IMR-90 (cell line): ENCODE measurements around the gene MTA1. TPM values are rescaled to one million over a fixed set of nuclear protein-coding genes. Genes with fewer than 3 reads are reported as not detected.

ENCODE experiments used
- ATAC-seq: fragments of 200-7000 bp; cut with Tn5 transposase; 2 replicates; pipeline ENCODE4 v1.9.1; 2020; ENCODE audit warnings: low read depth, mild to moderate bottlenecking, moderate library complexity
- BruUV-seq: library from RNA; stranded (reverse); fragments of 400-500 nt; replicated peaks from 2 replicates; lab custom pipeline; 2021; lab: Mats Ljungman, UMichigan
- CTCF ChIA-PET: fragments of 300-600 bp; formaldehyde crosslinking; extraction: SDS; loops from one replicate; lab custom pipeline; 2021; ENCODE audit warnings: antibody characterized with exemption; lab: Yijun Ruan, JAX
- POLR2A ChIA-PET: fragments of 300-600 bp; sonication (Branson Sonifier 250); formaldehyde crosslinking; loops from one replicate; lab custom pipeline; 2022; ENCODE audit warnings: antibody characterized with exemption; ENCODE audit not compliant: unreplicated experiment; lab: Charles Lee
- DNase-seq: peaks from one replicate; pipeline ENCODE4 v3.0.0; 2013
- H2AFZ ChIP-seq: replicated peaks from 2 replicates; pipeline ENCODE3; 2013; ENCODE audit warnings: low read length, mild to moderate bottlenecking; ENCODE audit not compliant: poor library complexity
- H2AK5ac ChIP-seq: 2 replicates; pipeline ENCODE4 v1.6.1; 2013; ENCODE audit warnings: low read depth, low read length, inconsistent platforms
- H2AK9ac ChIP-seq: replicated peaks from 2 replicates; pipeline ENCODE3; 2013; ENCODE audit warnings: mild to moderate bottlenecking, low read depth, low read length, moderate library complexity; ENCODE audit not compliant: poor library complexity
- H2BK120ac ChIP-seq: 2 replicates; pipeline ENCODE4 v1.6.1; 2013; ENCODE audit warnings: low read depth, low read length, inconsistent platforms
- H2BK15ac ChIP-seq: 3 replicates; pipeline ENCODE4 v1.6.1; 2013; ENCODE audit warnings: low read depth, low read length, inconsistent platforms
- H2BK20ac ChIP-seq: 2 replicates; pipeline ENCODE4 v1.6.1; 2013; ENCODE audit warnings: low read depth, mild to moderate bottlenecking, inconsistent platforms, low read length, moderate library complexity
- H2BK5ac ChIP-seq: 2 replicates; pipeline ENCODE4 v1.6.1; 2013; ENCODE audit warnings: mild to moderate bottlenecking, low read depth, low read length, inconsistent platforms; ENCODE audit not compliant: poor library complexity, severe bottlenecking
- H3K14ac ChIP-seq: replicated peaks from 2 replicates; pipeline ENCODE4 v1.6.1; 2013; ENCODE audit warnings: low read depth, low read length, inconsistent platforms
- H3K18ac ChIP-seq: 2 replicates; pipeline ENCODE4 v1.6.1; 2013; ENCODE audit warnings: low read depth, low read length, control low read depth
- H3K23ac ChIP-seq: 2 replicates; pipeline ENCODE4 v1.6.1; 2013; ENCODE audit warnings: low read depth, low read length, inconsistent platforms
- H3K27ac ChIP-seq: 2 replicates; pipeline ENCODE4 v1.5.1; 2013; ENCODE audit warnings: mild to moderate bottlenecking, control low read depth, low read length; ENCODE audit not compliant: insufficient read depth
- H3K27me3 ChIP-seq: 2 replicates; pipeline ENCODE4 v1.6.1; 2013; ENCODE audit warnings: low read length; ENCODE audit not compliant: control insufficient read depth, insufficient read depth
- H3K36me3 ChIP-seq: 2 replicates; pipeline ENCODE4 v1.6.1; 2013; ENCODE audit warnings: low read length, mixed read lengths; ENCODE audit not compliant: control insufficient read depth, insufficient read depth
- H3K4ac ChIP-seq: 2 replicates; pipeline ENCODE4 v1.6.1; 2013; ENCODE audit warnings: low read depth, low read length, inconsistent platforms
- H3K4me1 ChIP-seq: 2 replicates; pipeline ENCODE4 v1.6.1; 2013; ENCODE audit warnings: low read length, mixed read lengths; ENCODE audit not compliant: control insufficient read depth, insufficient read depth
- H3K4me2 ChIP-seq: 2 replicates; pipeline ENCODE4 v1.6.1; 2013; ENCODE audit warnings: low read depth, mild to moderate bottlenecking, control low read depth, low read length, moderate library complexity
- H3K4me3 ChIP-seq: 2 replicates; pipeline ENCODE4 v1.5.1; 2013; ENCODE audit warnings: low read depth, mild to moderate bottlenecking, control low read depth, low read length, moderate library complexity; ENCODE audit not compliant: insufficient read depth
- H3K56ac ChIP-seq: 2 replicates; pipeline ENCODE4 v1.6.1; 2013; ENCODE audit warnings: low read length, inconsistent platforms; ENCODE audit not compliant: insufficient read depth; ENCODE audit errors: extremely low read depth
- H3K79me1 ChIP-seq, 2 experiments: 2 replicates each; pipeline ENCODE4 v1.6.1; 2013; ENCODE audit warnings: low read length in 2 of 2, inconsistent platforms in 1 of 2, low read depth in 1 of 2
- H3K9ac ChIP-seq: 2 replicates; pipeline ENCODE4 v1.6.1; 2013; ENCODE audit warnings: low read depth, low read length, control low read depth
- H3K9me1 ChIP-seq: 2 replicates; pipeline ENCODE4 v1.6.1; 2013; ENCODE audit warnings: low read length, inconsistent platforms; ENCODE audit not compliant: insufficient read depth
- H3K9me3 ChIP-seq: 2 replicates; pipeline ENCODE4 v1.6.1; 2013; ENCODE audit warnings: low read length; ENCODE audit not compliant: control insufficient read depth, insufficient read depth
- H4K20me1 ChIP-seq: 2 replicates; pipeline ENCODE4 v1.6.1; 2013; ENCODE audit warnings: low read length, inconsistent platforms; ENCODE audit not compliant: insufficient read depth
- H4K5ac ChIP-seq: 2 replicates; pipeline ENCODE4 v1.6.1; 2013; ENCODE audit warnings: mild to moderate bottlenecking, low read depth, low read length, control low read depth
- H4K8ac ChIP-seq, 2 experiments: 2 replicates each; pipeline ENCODE4 v1.6.1; 2013; ENCODE audit warnings: low read depth in 2 of 2, low read length in 2 of 2, control low read depth in 1 of 2, inconsistent platforms in 1 of 2
- H4K91ac ChIP-seq: 2 replicates; pipeline ENCODE4 v1.6.1; 2013; ENCODE audit warnings: low read depth, low read length, inconsistent platforms; ENCODE audit not compliant: insufficient read depth
- CEBPB ChIP-seq: IDR thresholded peaks from 2 replicates; pipeline ENCODE4 v1.6.1; 2012; ENCODE audit warnings: low read depth, low read length, improper control_type of control experiment
- ELK1 ChIP-seq: fragments of 150-350 bp; IDR thresholded peaks from 2 replicates; pipeline ENCODE4 v1.6.1; 2016; ENCODE audit warnings: low read depth, mild to moderate bottlenecking, low read length, moderate library complexity, borderline replicate concordance
- FOS ChIP-seq: fragments of 150-350 bp; IDR thresholded peaks from 2 replicates; pipeline ENCODE4 v1.6.1; 2016; ENCODE audit warnings: low read depth, low read length
- MAFK ChIP-seq: IDR thresholded peaks from 2 replicates; pipeline ENCODE4 v1.6.1; 2012; ENCODE audit warnings: low read depth, low read length, improper control_type of control experiment
- MXI1 ChIP-seq: IDR thresholded peaks from 2 replicates; pipeline ENCODE4 v1.6.1; 2012; ENCODE audit warnings: low read depth, mild to moderate bottlenecking, low read length, moderate library complexity, borderline replicate concordance
- NFE2L2 ChIP-seq: fragments of 150-350 bp; IDR thresholded peaks from 2 replicates; pipeline ENCODE4 v1.6.1; 2016; ENCODE audit warnings: low read depth, mild to moderate bottlenecking, low read length
- POLR2A ChIP-seq: IDR thresholded peaks from 2 replicates; pipeline ENCODE4 v1.6.1; 2012; ENCODE audit warnings: mild to moderate bottlenecking, low read depth, low read length
- RCOR1 ChIP-seq: IDR thresholded peaks from 2 replicates; pipeline ENCODE4 v1.6.1; 2012; ENCODE audit warnings: mild to moderate bottlenecking, low read length, improper control_type of control experiment; ENCODE audit not compliant: insufficient replicate concordance
- RFX5 ChIP-seq: IDR thresholded peaks from 2 replicates; pipeline ENCODE4 v1.8.0; 2012; ENCODE audit warnings: low read depth, mild to moderate bottlenecking, low read length, moderate library complexity
- SMC3 ChIP-seq: fragments of 150-350 bp; IDR thresholded peaks from 2 replicates; pipeline ENCODE4 v1.6.1; 2016; ENCODE audit warnings: low read depth, mild to moderate bottlenecking, antibody characterized with exemption, low read length, moderate library complexity
- WGBS, 2 experiments: methylation state at CpG; one replicate each; pipeline versions ENCODE4 v1.1.5 to v1.1.7; 2013; ENCODE audit warnings: missing lambda C conversion rate in 2 of 2; ENCODE audit not compliant: insufficient read length in 1 of 2; ENCODE audit errors: extremely low coverage in 2 of 2; 5-methylcytosine and 5-hydroxymethylcytosine counted together
- dilution Hi-C: fragments of 300-500 bp; cut with HindIII; formaldehyde crosslinking; loops from one replicate; pipeline ENCODE4 v1.14.3; 2018; ENCODE audit warnings: low sequenced_read_pairs; ENCODE audit not compliant: unreplicated experiment
- in situ Hi-C: fragments of 300-500 bp; cut with MboI; formaldehyde crosslinking; loops from 3 replicates; pipeline ENCODE4 v1.14.3; 2019; ENCODE audit warnings: low sequenced_read_pairs, inconsistent platforms, mixed read lengths
- intact Hi-C: fragments of 100-400 bp; cut with micrococcal nuclease; formaldehyde crosslinking; loops from 2 replicates; pipeline ENCODE4 v1.10.0; 2022
- polyA plus RNA-seq, 3 experiments: library from polyadenylated mRNA; depleted of rRNA; stranded (reverse); fragments of >200 nt; gene quantifications; 2 replicates each; pipeline ENCODE4 v1.2.3, GENCODE V29; 2012; ENCODE audit warnings: low replicate concordance in 1 of 3
- total RNA-seq: library from RNA; depleted of rRNA; stranded (reverse); fragments of >200 nt; gene quantifications from 2 replicates; pipeline ENCODE4 v1.2.3, GENCODE V29; 2012

Gene MTA1
- total and polyA plus RNA-seq, 2 of the 4 experiments (the other 2 are of a cell fraction), result 21.5 to 61.6 TPM

- H3K4me1 ChIP-seq, result peaks cover 15% of the 10 kb centered on the region
- ATAC-seq (no peak), DNase-seq (no peak)
- no peak overlapping the region for H3K27ac ChIP-seq
- no peak overlapping the region for H2AFZ ChIP-seq
- H3K56ac ChIP-seq, result no peak overlapping the region
- H3K36me3 ChIP-seq, result no peaks in the 10 kb centered on the region
- 81% methylated on average over 6 of the region's 16 CpGs; no CpG with 5 or more reads in 1 of the 2 experiments for WGBS, 2 experiments
- BruUV-seq, result no TSS peak
- no peak overlapping the region for H3K4ac ChIP-seq
- peaks cover 6% of the 10 kb centered on the region for H3K9me1 ChIP-seq
- no peak overlapping the region for H3K4me3 ChIP-seq
- no peak for TF ChIP-seq FOS
- TF ChIP-seq SMC3, result no peak
- TF ChIP-seq ELK1, result no peak
- TF ChIP-seq MXI1, result no peak
- no peak for TF ChIP-seq CEBPB
- TF ChIP-seq MAFK, result no peak
- TF ChIP-seq NFE2L2, result no peak
- no peak for TF ChIP-seq RFX5
- no peak for TF ChIP-seq RCOR1
- no peak for TF ChIP-seq POLR2A
- peaks cover 25% of the 10 kb centered on the region; the same call in 1 of the 2 replicates for H3K27me3 ChIP-seq
- no peak overlapping the region for H2BK15ac ChIP-seq
- no peaks in the 10 kb centered on the region for H3K9me3 ChIP-seq
- H2AK5ac ChIP-seq, result no peak overlapping the region
- no peaks in the 10 kb centered on the region; a peak in 1 of 4 replicates for H3K79me1 ChIP-seq
- dilution Hi-C loops (no loop called here), intact Hi-C loops (no loop called here), in situ Hi-C loops (no loop called here)
- H4K5ac ChIP-seq, result no peak overlapping the region
- no peak overlapping the region for H3K4me2 ChIP-seq
- H3K18ac ChIP-seq, result no peak overlapping the region
- no peak overlapping the region for H4K91ac ChIP-seq
- H3K14ac ChIP-seq, result no peak overlapping the region
- no peak overlapping the region for H4K8ac ChIP-seq
- no peak overlapping the region for H2BK120ac ChIP-seq
- H2BK20ac ChIP-seq, result no peak overlapping the region
- no peak overlapping the region for H3K9ac ChIP-seq
- H2BK5ac ChIP-seq, result no peak overlapping the region
- no peaks in the 10 kb centered on the region; the same call in 1 of the 2 replicates for H4K20me1 ChIP-seq
- H3K23ac ChIP-seq, result no peak overlapping the region
- CTCF ChIA-PET, result no interaction called here
- H2AK9ac ChIP-seq, result no peak overlapping the region
- POLR2A ChIA-PET, result no interaction called here
Measured at GRCh38 chr14:105484997-105485393, 65.4 kb downstream of the MTA1 start.
